D341Med (cell line): ENCODE results near the gene RAD51B.

ENCODE experiments used
- DNase-seq: peaks from one replicate; pipeline ENCODE4 v3.0.0; 2012; ENCODE audit warnings: low spot score

Gene RAD51B

GRCh38 chr14:68391311-68392014, 571.9 kb downstream of the RAD51B start:
- DNase-seq, result no peak

GRCh38 chr14:68392393-68393141, 573.0 kb downstream of the RAD51B start:
- no peak for DNase-seq

- no peak for DNase-seq
Observed at GRCh38 chr14:68393259-68393658, 573.7 kb downstream of the RAD51B start.

GRCh38 chr14:68394118-68394763, 574.7 kb downstream of the RAD51B start:
- no peak for DNase-seq

GRCh38 chr14:68394764-68395143, 575.2 kb downstream of the RAD51B start:
- DNase-seq, result no peak

- no peak for DNase-seq
Observed at GRCh38 chr14:68395604-68396003, 576.0 kb downstream of the RAD51B start.

GRCh38 chr14:68396461-68396860, 576.9 kb downstream of the RAD51B start:
- no peak for DNase-seq

- no peak for DNase-seq
Observed at GRCh38 chr14:68397371-68397811, 577.8 kb downstream of the RAD51B start.

- DNase-seq, result no peak
Observed at GRCh38 chr14:68397822-68398221, 578.2 kb downstream of the RAD51B start.

- no peak for DNase-seq
Observed at GRCh38 chr14:68398370-68398769, 578.8 kb downstream of the RAD51B start.

- no peak for DNase-seq
Observed at GRCh38 chr14:68399971-68400370, 580.4 kb downstream of the RAD51B start.

- DNase-seq, result no peak
Observed at GRCh38 chr14:68401317-68401716, 581.7 kb downstream of the RAD51B start.

- DNase-seq, result no peak
Observed at GRCh38 chr14:68401855-68402254, 582.3 kb downstream of the RAD51B start.

GRCh38 chr14:68402525-68403101, 583.0 kb downstream of the RAD51B start:
- no peak for DNase-seq

- no peak for DNase-seq
Observed at GRCh38 chr14:68403191-68404145, 583.9 kb downstream of the RAD51B start.

- DNase-seq, result no peak
Observed at GRCh38 chr14:68404146-68404527, 584.6 kb downstream of the RAD51B start.

- DNase-seq, result no peak
Observed at GRCh38 chr14:68404652-68405183, 585.1 kb downstream of the RAD51B start.

- DNase-seq, result no peak
Observed at GRCh38 chr14:68405961-68406360, 586.4 kb downstream of the RAD51B start.

GRCh38 chr14:68407285-68407684, 587.7 kb downstream of the RAD51B start:
- no peak for DNase-seq

- no peak for DNase-seq
Observed at GRCh38 chr14:68407825-68408224, 588.2 kb downstream of the RAD51B start.

GRCh38 chr14:68408680-68409079, 589.1 kb downstream of the RAD51B start:
- DNase-seq, result no peak
